Amygdala (tissue), 56 donors: ENCODE results near the gene ZNF497.
"Not testable (repeated sequence)": the region's sequence is repeated elsewhere in the genome, so short reads cannot be mapped to it uniquely, and the experiment has no call there.

ENCODE experiments used
- DNase-seq, 56 donors: peaks; one replicate each; lab custom pipeline; 2025; lab: John Stamatoyannopoulos, UW

ZNF497 gene

GRCh38 chr19:58362272-58362994, at the start of gene ZNF497:
Gene ZNF497 (minus strand): TSS chr19:58362751. CDS start chr19:58357635, 5,116 bp downstream.
- DNase-seq = peak; percentile 64 to 99 (median 95)

- DNase-seq = peak in 10 of 56 donors; percentile 10 to 45 (median 31)
Observed at GRCh38 chr19:58409010-58409790, 46.6 kb upstream of the ZNF497 start.

- peak; percentile 55 to 97 (median 92) for DNase-seq
Observed at GRCh38 chr19:58408152-58409009, 45.8 kb upstream of the ZNF497 start, which contains the start of gene ZNF584. Gene ZNF584 (plus strand): TSS chr19:58408649. CDS start chr19:58409148, 499 bp downstream.

GRCh38 chr19:58407658-58408151, 45.2 kb upstream of the ZNF497 start:
- DNase-seq = no peak

- DNase-seq = no peak
Observed at GRCh38 chr19:58406818-58407657, 44.5 kb upstream of the ZNF497 start.

GRCh38 chr19:58403920-58404478, 41.4 kb upstream of the ZNF497 start:
- DNase-seq = not testable (repeated sequence)

- DNase-seq = no peak
Observed at GRCh38 chr19:58401840-58402421, 39.4 kb upstream of the ZNF497 start.

- peak; percentile 73 to 100 (median 98) for DNase-seq
Observed at GRCh38 chr19:58400916-58401839, 38.6 kb upstream of the ZNF497 start.

- DNase-seq = peak in 30 of 56 donors; percentile 3 to 53 (median 27)
Observed at GRCh38 chr19:58400316-58400915, 37.9 kb upstream of the ZNF497 start.

- DNase-seq = no peak
Observed at GRCh38 chr19:58399903-58400302, 37.4 kb upstream of the ZNF497 start.

- no peak for DNase-seq
Observed at GRCh38 chr19:58398545-58398944, 36.0 kb upstream of the ZNF497 start.

- DNase-seq = no peak
Observed at GRCh38 chr19:58398087-58398486, 35.5 kb upstream of the ZNF497 start.

- DNase-seq = no peak
Observed at GRCh38 chr19:58397533-58398037, 35.0 kb upstream of the ZNF497 start.

GRCh38 chr19:58396691-58397532, 34.4 kb upstream of the ZNF497 start:
- no peak for DNase-seq

- no peak for DNase-seq
Observed at GRCh38 chr19:58395979-58396627, 33.6 kb upstream of the ZNF497 start.
